Spleen (tissue), 11 donors: ENCODE results near the gene WNT2B. TPM values are rescaled to one million over a fixed set of nuclear protein-coding genes. Genes with fewer than 3 reads are reported as not detected.

Experiments used
- DNase-seq: peaks from one replicate; pipeline ENCODE4 v3.0.0-alpha.2; 2020
- H3K27ac ChIP-seq, 8 donors: fragments of 200-600 bp; sonication (generic) in 7 of 8; 1 replicate in 4 of 8; 2 replicates in 4 of 8; pipeline versions ENCODE4 v1.5.0 to v1.8.0; 2016 to 2021; ENCODE audit warnings: inconsistent platforms in 4 of 8, mild to moderate bottlenecking in 4 of 8, moderate library complexity in 1 of 8
- H3K27me3 ChIP-seq, 7 donors: fragments of 200-600 bp; sonication (generic) in 6 of 7; replicated peaks in 1 of 7; 1 replicate in 4 of 7; 2 replicates in 3 of 7; pipeline versions ENCODE4 v1.5.0 to v1.8.0; 2016 to 2021; ENCODE audit warnings: inconsistent platforms in 3 of 7, mild to moderate bottlenecking in 1 of 7
- H3K36me3 ChIP-seq, 6 donors: fragments of 200-600 bp; sonication (generic) in 5 of 6; 1 replicate in 4 of 6; 2 replicates in 2 of 6; pipeline versions ENCODE4 v1.5.0 to v1.8.0; 2016 to 2021; ENCODE audit warnings: inconsistent platforms in 2 of 6
- H3K4me1 ChIP-seq, 6 donors: fragments of 200-600 bp; sonication (generic) in 5 of 6; 1 replicate in 3 of 6; 2 replicates in 3 of 6; pipeline versions ENCODE4 v1.5.0 to v1.8.0; 2016 to 2021; ENCODE audit warnings: inconsistent platforms in 3 of 6
- H3K4me3 ChIP-seq, 8 donors: fragments of 200-600 bp; sonication (generic) in 7 of 8; 1 replicate in 4 of 8; 2 replicates in 4 of 8; pipeline versions ENCODE4 v1.5.0 to v1.8.0; 2016 to 2021; ENCODE audit warnings: inconsistent platforms in 4 of 8, mild to moderate bottlenecking in 4 of 8, moderate library complexity in 2 of 8
- H3K9me3 ChIP-seq, 8 donors: fragments of 200-600 bp; sonication (generic) in 7 of 8; 1 replicate in 4 of 8; 2 replicates in 4 of 8; pipeline versions ENCODE4 v1.5.0 to v1.8.0; 2016 to 2021; ENCODE audit warnings: inconsistent platforms in 4 of 8
- CTCF ChIP-seq, 11 experiments: fragments of 200-600 bp in 7 of 11; fragments of 450-650 bp in 4 of 11; sonication (generic) in 4 of 11; IDR thresholded peaks in 8 of 11; conservative IDR thresholded peaks in 3 of 11; 1 replicate in 7 of 11; 2 replicates in 4 of 11; pipeline versions ENCODE4 v1.4.0 to v1.8.0; 2016 to 2021; ENCODE audit warnings: antibody characterized with exemption in 11 of 11, inconsistent platforms in 4 of 11, mild to moderate bottlenecking in 1 of 11
- POLR2A ChIP-seq, 3 donors: fragments of 450-650 bp; IDR thresholded peaks; one replicate each; pipeline ENCODE4 v1.5.1; 2017; ENCODE audit warnings: antibody characterized with exemption in 3 of 3, mild to moderate bottlenecking in 1 of 3
- POLR2AphosphoS5 ChIP-seq, 3 donors: sonication (generic); formaldehyde crosslinking; IDR thresholded peaks; one replicate each; pipeline ENCODE4 v1.5.1; 2017; ENCODE audit warnings: antibody characterized with exemption in 3 of 3
- WGBS, 5 donors: extraction: QIAGEN DNeasy Blood & Tissue Kit in 3 of 5; methylation state at CpG; one replicate each; pipeline versions ENCODE4 v1.1.5 to v1.1.7; 2013 to 2018; 5-methylcytosine and 5-hydroxymethylcytosine counted together
- intact Hi-C: fragments of 100-400 bp; cut with DNase I; formaldehyde crosslinking; loops from one replicate; pipeline ENCODE4 v1.15.0; 2023; ENCODE audit warnings: low total_unique reads
- polyA plus RNA-seq, 3 donors: library from polyadenylated mRNA; stranded (reverse); fragments of 200-250 nt; gene quantifications; one replicate each; pipeline ENCODE4 v1.2.1, GENCODE V29; 2013
- total RNA-seq, 7 donors: library from RNA; depleted of rRNA in 3 of 7; stranded (reverse); fragments of >200 nt in 3 of 7; fragmentation: NEBNext Ultra II Directional in 4 of 7; extraction: Animal tissue kit (Norgen Biotek cat#: 25700) in 4 of 7; gene quantifications; one replicate each; pipeline versions ENCODE4 v1.1.0 to v1.2.1, GENCODE V29; 2016 to 2021
- donor health status: healthy with polysubstance abuse.
- donor health status: DM: no; HTN: no; CAD: no; lungs with moderate emphysema.
- donor health status: DM: no; HTN: no; CAD: no.
- donor health status: Bipolar disorder and iron deficiency.
- donor health status: healthy.
- donor health status: DM: no; HTN: no; CAD: no.
- donor health status: DM: yes; HTN: yes; CAD: no.

Gene WNT2B
- total and polyA plus RNA-seq, 10 donors, result 0.36 to 5.8 (median 1.1) TPM

GRCh38 chr1:112524251-112524650 lies 15.5 kb downstream of the WNT2B start:
- Histone ChIP-seq H3K4me3 (no peak overlapping the region), H3K9me3 (no peaks in the 10 kb centered on the region), H3K27ac (no peak overlapping the region), H3K4me1 (no peaks in the 10 kb centered on the region), H3K27me3 (no peaks in the 10 kb centered on the region), H3K36me3 (peaks cover 0 to 55% (median 13%) of the 10 kb centered on the region in 6 donors)
- no peak for TF ChIP-seq CTCF (IDR thresholded peaks at IDR 0.05 in 8 of 11, conservative IDR thresholded peaks at IDR 0.05 in 3 of 11)
- TF ChIP-seq POLR2A (IDR thresholded peaks at IDR 0.05), result no peak
- no peak for TF ChIP-seq POLR2AphosphoS5 (IDR thresholded peaks at IDR 0.05)
- DNase-seq, result no peak
- intact Hi-C loops, result no loop called here
- WGBS, 5 donors, result 84 to 92% (median 88%) methylated on average over 7 to 8 of the region's 8 CpGs

- intact Hi-C loops, result no loop called here
- no peak for DNase-seq
- 89 to 100% (median 97%) methylated on average over 1 of the region's 1 CpG for WGBS, 5 donors
- H3K4me1 ChIP-seq, result no peaks in the 10 kb centered on the region
- H3K9me3 ChIP-seq, result no peaks in the 10 kb centered on the region
- TF ChIP-seq POLR2AphosphoS5 (IDR thresholded peaks at IDR 0.05) (no peak), CTCF (IDR thresholded peaks at IDR 0.05 in 8 of 11, conservative IDR thresholded peaks at IDR 0.05 in 3 of 11) (no peak), POLR2A (IDR thresholded peaks at IDR 0.05) (no peak)
- no peak overlapping the region for H3K4me3 ChIP-seq
- peaks cover 0 to 55% (median 13%) of the 10 kb centered on the region in 6 donors for H3K36me3 ChIP-seq
- no peak overlapping the region for H3K27ac ChIP-seq
- no peaks in the 10 kb centered on the region for H3K27me3 ChIP-seq
Measured at GRCh38 chr1:112524986-112525385, 16.2 kb downstream of the WNT2B start.

GRCh38 chr1:112527266-112528010 lies 18.7 kb downstream of the WNT2B start:
- Histone ChIP-seq H3K36me3 (peaks cover 0 to 55% (median 13%) of the 10 kb centered on the region in 6 donors), H3K4me1 (no peaks in the 10 kb centered on the region), H3K4me3 (no peak overlapping the region), H3K9me3 (no peaks in the 10 kb centered on the region), H3K27ac (no peak overlapping the region), H3K27me3 (no peaks in the 10 kb centered on the region)
- 80 to 86% (median 85%) methylated on average over 4 of the region's 4 CpGs for WGBS, 5 donors
- no peak for DNase-seq
- TF ChIP-seq POLR2A (IDR thresholded peaks at IDR 0.05) (no peak), POLR2AphosphoS5 (IDR thresholded peaks at IDR 0.05) (no peak), CTCF (IDR thresholded peaks at IDR 0.05 in 8 of 11, conservative IDR thresholded peaks at IDR 0.05 in 3 of 11) (no peak)
- intact Hi-C loops, result no loop called here

- intact Hi-C loops, result no loop called here
- H3K9me3 ChIP-seq, result no peaks in the 10 kb centered on the region
- H3K36me3 ChIP-seq, result peaks cover 0 to 51% (median 13%) of the 10 kb centered on the region in 6 donors
- H3K27ac ChIP-seq, result no peak overlapping the region
- no peaks in the 10 kb centered on the region for H3K4me1 ChIP-seq
- H3K27me3 ChIP-seq, result no peaks in the 10 kb centered on the region
- TF ChIP-seq POLR2AphosphoS5 (IDR thresholded peaks at IDR 0.05) (no peak), POLR2A (IDR thresholded peaks at IDR 0.05) (no peak), CTCF (IDR thresholded peaks at IDR 0.05 in 8 of 11, conservative IDR thresholded peaks at IDR 0.05 in 3 of 11) (no peak)
- no peak overlapping the region for H3K4me3 ChIP-seq
- no peak for DNase-seq
Measured at GRCh38 chr1:112528076-112528475, 19.3 kb downstream of the WNT2B start.
